SH-SY5Y (cell line): ENCODE measurements around the gene PTPN21.

Experiments
- GATA2 ChIP-seq: IDR thresholded peaks from 2 replicates; pipeline ENCODE4 v1.6.1; 2011; ENCODE audit warnings: mild to moderate bottlenecking, low read depth, low read length
- GATA3 ChIP-seq: IDR thresholded peaks from 2 replicates; pipeline ENCODE4 v1.6.1; 2011; ENCODE audit warnings: low read depth, mild to moderate bottlenecking, low read length, moderate library complexity

DNA sequence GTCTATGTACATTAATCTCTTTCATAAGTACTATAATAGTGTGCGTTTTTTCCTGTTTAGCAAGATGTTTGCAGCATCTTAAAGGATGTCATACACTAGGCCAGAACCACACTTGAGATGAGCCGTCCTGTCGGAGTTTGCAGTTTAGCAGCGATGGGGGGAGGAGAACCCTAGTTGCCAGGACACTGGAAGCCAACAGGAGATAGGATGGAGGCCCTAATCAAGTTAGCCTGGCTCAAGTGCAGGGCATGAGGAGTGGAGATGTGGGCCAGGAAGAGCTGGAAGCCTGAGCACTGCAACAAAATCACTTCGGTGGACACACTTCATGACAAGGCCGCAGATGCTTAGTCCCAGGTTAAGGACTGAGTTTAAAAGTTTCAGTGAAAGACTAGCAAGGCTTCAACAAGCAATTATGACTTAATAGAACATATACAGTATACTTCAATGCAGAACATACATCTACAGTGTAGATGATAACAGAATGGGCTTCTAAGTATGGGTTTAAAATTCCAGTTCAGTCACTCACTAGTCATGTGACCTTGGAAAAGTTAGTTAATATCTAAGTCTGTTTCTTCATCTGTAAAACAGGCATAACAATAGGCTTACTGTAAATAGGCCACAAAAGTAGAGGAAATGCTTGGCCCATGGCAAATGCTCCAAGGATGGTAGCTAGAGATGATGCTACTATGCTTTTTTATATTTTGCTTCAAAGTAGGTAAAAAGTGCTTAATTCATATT, 77.1 kb downstream of the PTPN21 start:
- TF ChIP-seq GATA2 (no peak), GATA3 (no peak)
